ENCODE data around the gene RAB15.

Gene RAB15

GRCh38 chr14:64906022-64906421 lies 66.1 kb downstream of the RAB15 start:
- DNase-seq (ENCODE audit: low spot score): no peak

- DNase-seq (ENCODE audit: low spot score): no peak
Measured at GRCh38 chr14:64899958-64900357, 72.2 kb downstream of the RAB15 start.

Data from AG08396 (cell line).